Effector memory CD4-positive, alpha-beta T cell (primary cell): ENCODE results near the gene SCGB1D4.
A peak's percentile ranks its signal among the peaks of the same experiment; 100 is the strongest.
"Not testable (repeated sequence)": the region's sequence is repeated elsewhere in the genome, so short reads cannot be mapped to it uniquely, and the experiment has no call there.

ENCODE experiments used
- DNase-seq, 3 donors: peaks; one replicate each; pipeline ENCODE4 v3.0.0-alpha.2; 2020
- H3K27ac ChIP-seq: 2 replicates; pipeline ENCODE4 v1.7.0; 2013; ENCODE audit warnings: mild to moderate bottlenecking, low read length, moderate library complexity; ENCODE audit not compliant: insufficient read depth, poor library complexity, severe bottlenecking
- H3K27me3 ChIP-seq: replicated peaks from 2 replicates; pipeline ENCODE4 v1.7.0; 2013; ENCODE audit warnings: mild to moderate bottlenecking, low read length; ENCODE audit not compliant: insufficient read depth, control insufficient read depth, poor library complexity, severe bottlenecking
- H3K36me3 ChIP-seq: 2 replicates; pipeline ENCODE4 v1.7.0; 2013; ENCODE audit warnings: mild to moderate bottlenecking, low read length, moderate library complexity; ENCODE audit not compliant: control insufficient read depth, insufficient read depth
- H3K4me1 ChIP-seq: 2 replicates; pipeline ENCODE4 v1.7.0; 2013; ENCODE audit warnings: low read length, mild to moderate bottlenecking; ENCODE audit not compliant: control insufficient read depth, insufficient read depth, poor library complexity, severe bottlenecking
- H3K4me3 ChIP-seq: 2 replicates; pipeline ENCODE4 v1.7.0; 2013; ENCODE audit warnings: low read length, low read depth, mild to moderate bottlenecking; ENCODE audit not compliant: insufficient read depth, poor library complexity, severe bottlenecking
- H3K9me3 ChIP-seq: 2 replicates; pipeline ENCODE4 v1.7.0; 2013; ENCODE audit warnings: mild to moderate bottlenecking, low read length, moderate library complexity; ENCODE audit not compliant: control insufficient read depth

The SCGB1D4 gene

DNA sequence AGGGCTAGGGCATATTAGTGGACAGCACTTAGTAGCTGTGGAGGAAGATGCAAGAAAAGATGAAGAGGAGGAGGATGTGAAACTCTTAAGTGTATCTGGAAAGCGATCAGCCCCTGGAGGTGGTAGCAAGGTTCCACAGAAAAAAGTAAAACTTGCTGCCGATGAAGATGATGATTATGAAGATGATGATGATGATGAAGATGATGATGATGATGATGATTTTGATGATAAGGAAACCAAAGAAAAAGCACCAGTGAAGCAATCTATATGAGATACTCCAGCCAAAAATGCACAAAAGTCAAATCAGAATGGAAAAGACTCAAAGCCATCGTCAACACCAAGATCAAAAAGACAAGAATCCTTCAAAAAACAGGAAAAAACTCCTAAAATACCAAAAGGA lies 32.4 kb upstream of the SCGB1D4 start:
- H3K4me3 ChIP-seq, H3K27ac ChIP-seq, H3K27me3 ChIP-seq, H3K36me3 ChIP-seq, H3K9me3 ChIP-seq, DNase-seq, H3K4me1 ChIP-seq: not testable (repeated sequence)

DNA sequence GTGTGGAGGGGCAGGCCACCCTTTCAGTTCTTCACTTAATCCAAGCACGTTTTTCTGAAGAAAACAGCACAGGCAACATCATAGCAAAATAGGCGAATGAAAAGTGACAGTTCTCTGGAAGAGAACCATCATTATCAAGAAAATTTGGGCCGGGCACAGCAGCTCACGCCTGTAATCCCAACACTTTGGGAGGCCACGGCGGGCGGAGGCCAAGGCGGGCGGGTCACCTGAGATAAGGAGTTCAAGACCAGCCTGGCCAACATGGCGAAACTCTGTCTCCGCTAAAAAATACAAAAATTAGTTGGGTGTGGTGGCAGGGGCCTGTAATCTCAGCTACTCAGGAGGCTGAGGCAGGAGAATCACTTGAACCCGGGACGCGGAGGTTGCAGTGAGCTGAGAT lies 28.7 kb upstream of the SCGB1D4 start:
- not testable (repeated sequence) for H3K4me3 ChIP-seq, H3K36me3 ChIP-seq, H3K4me1 ChIP-seq, H3K9me3 ChIP-seq, H3K27ac ChIP-seq, DNase-seq, H3K27me3 ChIP-seq

DNA sequence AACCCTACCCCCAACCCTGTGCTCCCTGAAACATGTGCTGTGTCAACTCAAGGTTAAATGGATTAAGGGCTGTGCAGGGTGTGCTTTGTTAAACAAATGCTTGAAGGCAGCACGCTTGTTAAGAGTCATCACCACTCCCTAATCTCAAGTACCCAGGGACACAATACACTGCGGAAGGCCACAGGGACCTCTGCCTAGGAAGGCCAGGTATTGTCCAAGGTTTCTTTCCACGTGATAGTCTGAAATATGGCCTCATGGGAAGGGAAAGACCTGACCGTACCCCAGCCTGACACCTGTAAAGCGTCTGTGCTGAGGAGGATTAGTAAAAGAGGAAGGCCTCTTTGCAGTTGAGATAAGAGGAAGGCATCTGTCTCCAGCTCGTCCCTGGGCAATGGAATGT lies 27.8 kb upstream of the SCGB1D4 start:
- not testable (repeated sequence) for H3K4me1 ChIP-seq, H3K4me3 ChIP-seq, DNase-seq, H3K27me3 ChIP-seq, H3K27ac ChIP-seq, H3K36me3 ChIP-seq, H3K9me3 ChIP-seq

DNA sequence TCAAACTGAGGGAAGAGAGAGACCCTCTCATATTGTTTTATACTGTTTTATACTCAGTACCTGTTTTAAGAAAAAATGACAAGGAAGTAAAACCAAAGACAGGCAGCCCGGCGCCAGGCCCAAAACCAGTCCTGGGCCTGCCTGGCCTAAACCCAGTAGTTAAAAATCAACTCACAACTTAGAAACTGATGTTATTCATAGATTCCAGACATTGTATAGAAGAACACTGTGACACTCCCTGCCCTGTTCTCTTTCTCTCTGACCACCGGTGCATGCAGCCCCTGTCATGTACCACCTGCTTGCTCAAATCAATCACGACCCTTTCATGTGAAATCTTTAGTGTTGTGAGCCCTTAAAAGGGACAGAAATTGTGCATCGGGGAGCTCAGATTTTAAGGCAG lies 26.9 kb upstream of the SCGB1D4 start:
- H3K9me3 ChIP-seq, H3K4me3 ChIP-seq: not testable (repeated sequence)

DNA sequence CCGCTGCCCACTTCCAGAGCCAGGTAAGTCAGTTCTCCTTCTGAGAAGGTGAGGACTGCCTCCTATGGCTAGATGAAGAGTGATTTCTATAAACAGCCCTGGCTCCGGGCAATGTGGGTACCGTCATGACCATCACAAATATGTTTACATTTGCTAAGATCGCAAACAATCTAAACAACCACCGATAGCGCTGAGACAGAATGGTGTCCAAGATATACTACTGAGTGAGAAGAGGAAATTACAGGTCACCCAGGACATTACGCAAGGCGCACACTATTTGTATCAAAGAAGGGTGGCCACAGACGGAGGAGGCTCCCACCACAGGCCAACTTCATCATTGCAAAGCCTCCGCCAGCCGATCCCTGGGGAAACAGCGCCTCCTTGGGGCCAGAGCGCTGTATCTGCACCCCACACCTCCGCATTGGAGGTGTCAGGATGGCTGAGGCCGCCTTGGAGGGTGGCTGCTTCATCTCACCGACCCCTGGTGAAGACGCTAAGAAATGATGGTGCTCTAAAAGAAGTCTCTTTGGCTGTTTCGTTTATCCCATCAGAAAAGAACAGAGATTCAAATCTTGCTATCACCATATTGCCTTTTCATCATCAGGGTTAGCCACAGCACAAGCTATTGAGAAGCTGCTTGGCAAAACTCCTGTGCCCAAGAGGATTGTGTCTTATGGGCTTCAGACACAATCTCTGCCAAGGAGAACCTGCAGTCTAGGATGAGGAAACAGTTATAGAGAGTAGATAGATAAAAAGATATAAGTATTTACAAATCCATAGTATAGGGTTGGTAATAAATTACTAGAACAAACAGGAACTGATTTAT lies 26.1 kb upstream of the SCGB1D4 start:
- Histone ChIP-seq H3K9me3 (no peaks in the 10 kb centered on the region), H3K4me3 (no peak overlapping the region), H3K27me3 (peaks cover 3% of the 10 kb centered on the region), H3K27ac (no peak overlapping the region), H3K4me1 (no peaks in the 10 kb centered on the region), H3K36me3 (no peaks in the 10 kb centered on the region)
- peak in 2 of 3 donors; percentile 7 to 43 for DNase-seq

More for the DNA sequence above, 26.9 kb upstream of the SCGB1D4 start:
- not testable (repeated sequence) for H3K27me3 ChIP-seq, DNase-seq, H3K36me3 ChIP-seq, H3K4me1 ChIP-seq, H3K27ac ChIP-seq

DNA sequence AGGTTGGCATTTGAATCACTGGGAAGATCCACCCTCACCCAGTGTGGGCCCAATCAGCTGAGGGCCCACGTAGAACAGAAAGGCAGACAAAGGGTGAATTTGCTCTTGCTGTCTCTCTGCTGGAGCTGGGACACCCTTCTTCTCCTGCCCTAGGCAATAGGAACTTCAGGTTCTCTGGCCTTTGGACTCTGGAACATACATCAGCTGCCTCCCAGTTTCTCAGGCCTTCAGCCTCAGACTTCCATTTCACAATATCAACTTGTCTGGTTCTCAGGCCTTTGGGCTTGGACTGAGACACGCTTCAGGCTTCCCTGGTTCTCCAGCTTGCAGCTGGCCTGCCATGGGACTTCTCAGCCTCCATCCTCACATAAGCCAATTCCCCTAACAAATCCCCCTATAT lies 23.6 kb upstream of the SCGB1D4 start:
- Histone ChIP-seq H3K36me3 (no peaks in the 10 kb centered on the region), H3K4me1 (no peaks in the 10 kb centered on the region), H3K27me3 (no peaks in the 10 kb centered on the region), H3K4me3 (no peak overlapping the region), H3K27ac (no peak overlapping the region), H3K9me3 (no peaks in the 10 kb centered on the region)
- DNase-seq: no peak

DNA sequence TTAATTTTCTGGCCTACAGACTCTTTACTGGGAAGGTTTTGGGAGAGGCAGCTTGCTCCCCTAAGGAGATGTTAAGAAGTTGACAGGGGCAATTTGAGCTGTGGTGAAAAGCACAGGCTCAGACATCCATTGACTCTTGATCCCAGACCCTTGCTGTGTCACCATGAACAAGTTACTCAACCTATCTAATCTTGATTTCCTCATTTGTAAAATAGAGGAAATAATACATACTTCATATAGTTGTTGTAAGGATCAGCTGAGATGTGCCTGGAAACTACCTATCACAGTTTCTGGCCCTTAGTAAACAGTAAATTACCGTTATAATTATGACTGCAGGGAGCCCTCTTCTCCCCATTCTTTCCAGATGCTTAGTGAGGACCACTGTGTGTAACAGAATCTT lies 16.6 kb upstream of the SCGB1D4 start:
- Histone ChIP-seq H3K4me3 (no peak overlapping the region), H3K9me3 (no peaks in the 10 kb centered on the region), H3K4me1 (peaks cover 7% of the 10 kb centered on the region), H3K36me3 (no peaks in the 10 kb centered on the region), H3K27ac (no peak overlapping the region), H3K27me3 (peaks cover 7% of the 10 kb centered on the region)
- no peak for DNase-seq

DNA sequence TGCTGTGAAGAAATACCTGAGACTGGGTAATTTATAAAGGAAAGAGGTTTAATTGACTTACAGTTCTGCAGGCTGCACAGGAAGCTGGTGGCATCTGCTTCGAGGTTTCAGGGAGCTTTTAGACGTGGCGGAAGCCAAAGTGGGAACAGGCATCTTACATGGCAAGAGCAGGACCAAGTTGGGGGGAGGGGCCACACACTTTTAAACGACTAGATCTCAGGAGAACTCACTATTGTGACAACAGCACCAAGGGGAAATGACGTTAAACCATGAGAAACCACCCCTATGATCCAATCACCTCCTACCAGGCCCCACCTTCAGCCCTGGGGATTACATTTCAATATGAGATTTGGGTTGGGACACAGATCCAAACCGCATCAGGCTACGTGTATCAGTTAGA lies 11.1 kb upstream of the SCGB1D4 start:
- Histone ChIP-seq H3K4me3 (no peak overlapping the region), H3K9me3 (no peaks in the 10 kb centered on the region), H3K4me1 (peaks cover 7% of the 10 kb centered on the region), H3K27ac (no peak overlapping the region), H3K36me3 (no peaks in the 10 kb centered on the region), H3K27me3 (peaks cover 7% of the 10 kb centered on the region)
- no peak for DNase-seq

DNA sequence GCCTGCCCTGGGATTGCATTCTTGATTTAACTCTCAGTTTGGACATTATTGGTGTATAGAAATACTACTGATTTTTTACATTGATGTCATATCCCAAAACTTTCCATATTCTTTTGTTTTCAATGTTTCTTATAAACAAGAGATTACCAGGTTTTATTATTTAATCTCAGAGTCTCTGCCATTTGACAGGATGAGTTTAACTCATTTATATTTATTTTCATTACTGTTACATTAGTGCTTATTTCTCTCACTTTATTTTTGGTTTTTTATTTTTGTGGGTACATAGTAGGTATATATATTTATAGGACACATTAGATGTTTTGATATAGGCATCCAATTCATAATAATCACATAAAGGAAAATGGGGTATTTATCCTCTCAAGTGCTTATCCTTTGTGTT lies 9.1 kb upstream of the SCGB1D4 start:
- no peak overlapping the region for H3K27ac ChIP-seq
- H3K9me3 ChIP-seq: no peaks in the 10 kb centered on the region
- H3K4me3 ChIP-seq: no peak overlapping the region
- no peaks in the 10 kb centered on the region for H3K36me3 ChIP-seq
- H3K4me1 ChIP-seq: peaks cover 7% of the 10 kb centered on the region
- DNase-seq: no peak
- peaks cover 7% of the 10 kb centered on the region for H3K27me3 ChIP-seq

DNA sequence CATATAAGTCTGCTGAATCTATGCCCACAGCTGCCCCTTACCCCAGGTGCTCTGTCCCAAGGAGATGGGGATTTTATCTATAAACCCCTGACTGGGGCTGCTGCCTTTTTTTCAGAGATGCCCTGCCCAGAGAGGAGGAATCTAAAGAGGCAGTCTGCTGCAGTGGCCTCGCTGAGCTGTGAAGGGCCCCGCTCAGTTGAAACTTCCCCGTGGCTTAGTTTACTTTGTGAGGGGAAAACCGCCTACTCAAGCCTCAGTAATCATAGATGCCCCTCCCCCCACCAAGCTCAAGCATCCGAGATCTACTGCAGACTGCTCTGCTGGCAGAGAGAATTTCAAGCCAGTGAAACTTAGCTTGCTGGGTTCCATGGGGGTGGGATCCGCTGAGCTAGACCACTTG lies 7.4 kb upstream of the SCGB1D4 start:
- no peaks in the 10 kb centered on the region for H3K36me3 ChIP-seq
- no peak for DNase-seq
- H3K27me3 ChIP-seq: peaks cover 1% of the 10 kb centered on the region
- H3K4me3 ChIP-seq: no peak overlapping the region
- peaks cover 3% of the 10 kb centered on the region for H3K4me1 ChIP-seq
- H3K27ac ChIP-seq: no peak overlapping the region
- H3K9me3 ChIP-seq: no peaks in the 10 kb centered on the region
